ENCODE results near the gene RPL37.
"Not testable (repeated sequence)": the region's sequence is repeated elsewhere in the genome, so short reads cannot be mapped to it uniquely, and the experiment has no call there.

The RPL37 gene

DNA sequence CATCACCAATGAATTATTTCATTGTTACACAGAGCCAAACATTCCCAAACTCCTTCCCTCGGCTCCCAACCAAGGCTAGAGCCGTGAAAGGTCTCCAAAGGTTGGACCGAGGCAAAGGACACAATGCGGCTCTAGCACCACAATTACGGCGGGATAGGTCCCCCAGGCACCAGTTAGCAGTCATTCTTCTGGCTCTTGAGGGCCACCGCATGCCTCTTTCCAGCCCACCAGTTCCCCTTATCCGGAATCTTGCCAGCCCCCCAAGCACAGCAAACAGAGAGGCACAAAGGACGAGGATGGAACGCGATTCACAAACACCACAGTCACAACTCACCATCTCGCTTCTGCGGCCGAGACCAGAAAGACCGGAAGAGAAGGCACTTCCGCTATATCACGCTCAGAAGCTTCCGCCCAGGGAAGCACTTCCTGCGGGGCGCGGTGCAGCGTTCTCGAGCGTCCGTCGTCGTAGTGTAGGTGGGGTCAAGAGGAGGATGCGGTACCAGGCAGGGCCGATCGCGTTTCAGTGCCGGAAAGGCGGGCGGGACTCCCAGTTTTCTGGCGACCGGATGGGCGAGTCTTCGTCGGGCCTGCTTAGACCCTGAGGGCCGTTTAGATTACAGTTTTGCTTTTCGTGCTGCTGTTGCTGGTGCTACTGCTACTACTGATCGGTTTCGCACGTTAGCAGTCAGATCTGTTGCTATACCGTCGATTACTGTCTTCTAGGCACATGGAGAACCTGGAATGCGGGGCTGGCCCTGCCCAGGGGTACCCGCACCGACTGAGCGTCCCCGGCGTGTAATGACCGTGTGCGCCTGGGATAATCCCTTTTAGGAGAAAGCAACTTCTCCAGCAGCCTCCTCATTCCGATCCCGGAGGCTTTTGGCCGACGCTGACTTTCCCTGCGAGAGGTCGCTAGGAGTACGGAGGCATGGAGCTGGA, at the start of gene RPL37:
Gene RPL37, minus strand, starts transcription at position 374 of the 939 bp plus-strand sequence. Its CDS starts 37 bp downstream, at position 337.
- peak; percentile 96 for DNase-seq

DNA sequence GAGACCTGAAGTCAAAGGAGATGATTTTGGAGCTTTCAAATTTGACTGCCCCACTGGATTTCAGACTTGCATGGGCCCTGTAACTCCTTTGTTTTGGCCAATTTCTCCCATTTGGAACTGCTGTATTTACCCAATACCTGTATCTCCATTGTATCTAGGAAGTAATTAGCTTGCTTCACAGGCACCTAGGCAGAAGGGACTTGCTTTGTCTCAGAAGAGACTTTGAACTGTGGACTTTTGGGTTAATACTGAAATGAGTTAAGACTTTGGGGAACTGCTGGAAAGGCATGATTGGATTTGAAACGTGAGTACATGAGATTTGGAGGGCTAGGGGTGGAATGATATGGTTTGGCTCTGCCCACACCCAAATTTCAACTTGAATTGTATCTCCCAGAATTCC, 48.0 kb upstream of the RPL37 start:
- DNase-seq: not testable (repeated sequence)

DNA sequence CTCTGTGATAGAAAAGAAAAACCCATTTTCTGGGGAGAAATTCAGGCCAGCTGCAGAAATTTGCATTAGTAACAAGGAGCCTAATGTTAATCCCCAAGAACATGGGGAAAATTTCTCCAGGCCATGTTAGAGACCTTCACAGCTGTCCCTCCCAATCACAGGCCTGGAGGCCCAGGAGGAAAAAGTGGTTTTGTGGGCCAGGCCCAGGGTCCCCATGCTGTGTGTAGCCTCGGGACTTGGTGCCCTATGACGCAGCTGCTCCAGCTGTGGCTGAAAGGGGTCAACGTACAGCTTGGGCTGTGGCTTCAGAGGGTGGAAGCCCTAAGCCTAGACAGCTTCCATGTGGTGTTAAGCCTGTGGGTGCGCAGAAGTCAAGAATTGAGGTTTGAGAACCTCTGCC, 47.3 kb upstream of the RPL37 start:
- DNase-seq: no peak

- DNase-seq: no peak
Measured at GRCh38 chr5:40879163-40879942, 44.3 kb upstream of the RPL37 start.

DNA sequence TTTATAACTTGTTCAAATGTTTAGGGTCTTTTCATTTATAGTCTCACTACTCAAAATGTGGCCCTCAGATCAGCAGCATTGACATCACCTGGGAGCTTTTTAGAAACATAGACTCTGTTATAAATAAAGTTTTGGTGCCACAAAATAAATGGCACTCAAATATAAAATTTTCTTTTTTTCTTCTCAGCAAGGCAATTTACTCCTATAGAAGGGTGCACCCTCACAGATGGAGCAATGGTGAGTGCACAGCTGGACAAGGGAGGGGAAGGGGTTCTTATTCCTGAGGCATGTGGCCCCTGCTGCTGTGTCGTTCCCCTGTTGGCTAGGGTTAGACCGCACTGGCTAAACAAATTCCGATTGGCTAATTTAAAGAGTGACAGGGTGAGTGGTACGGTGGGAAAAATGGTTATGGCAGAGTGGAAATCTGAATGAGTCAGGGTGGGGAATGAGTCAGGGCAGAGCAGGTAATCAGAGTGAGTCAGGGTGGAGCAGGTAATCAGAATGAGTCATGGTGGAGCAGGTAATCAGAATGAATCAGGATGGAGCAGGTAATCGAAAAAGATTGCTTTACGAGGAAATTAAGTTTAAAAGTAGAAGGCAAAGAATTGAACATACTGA, 42.5 kb upstream of the RPL37 start:
- no peak for DNase-seq

GRCh38 chr5:40875958-40876357, 40.9 kb upstream of the RPL37 start:
- no peak for DNase-seq

- no peak for DNase-seq
Measured at GRCh38 chr5:40873286-40873880, 38.4 kb upstream of the RPL37 start.

GRCh38 chr5:40872253-40872652, 37.2 kb upstream of the RPL37 start:
- DNase-seq: not testable (repeated sequence)

- DNase-seq: no peak
Measured at GRCh38 chr5:40871177-40871576, 36.2 kb upstream of the RPL37 start.

- DNase-seq: no peak
Measured at GRCh38 chr5:40869384-40869783, 34.4 kb upstream of the RPL37 start.

- no peak for DNase-seq
Measured at GRCh38 chr5:40866844-40867243, 31.8 kb upstream of the RPL37 start.

DNA sequence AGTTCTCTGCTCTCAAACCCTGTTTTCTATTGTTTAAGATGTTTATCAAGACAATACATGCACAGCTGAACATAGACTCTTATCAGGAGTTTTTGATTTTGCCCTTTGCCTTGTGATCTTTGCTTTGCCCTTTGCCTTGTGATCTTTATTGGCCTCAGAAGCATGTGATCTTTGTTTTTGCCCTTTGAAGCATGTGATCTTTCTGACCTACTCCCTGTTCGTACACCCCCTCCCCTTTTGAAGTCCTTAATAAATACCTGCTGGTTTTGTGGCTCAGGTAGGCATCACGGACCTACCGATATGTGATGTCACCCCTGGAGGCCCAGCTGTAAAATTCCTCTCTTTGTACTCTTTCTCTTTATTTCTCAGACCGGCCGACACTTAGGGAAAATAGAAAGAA, 30.0 kb upstream of the RPL37 start:
- DNase-seq: not testable (repeated sequence)

DNA sequence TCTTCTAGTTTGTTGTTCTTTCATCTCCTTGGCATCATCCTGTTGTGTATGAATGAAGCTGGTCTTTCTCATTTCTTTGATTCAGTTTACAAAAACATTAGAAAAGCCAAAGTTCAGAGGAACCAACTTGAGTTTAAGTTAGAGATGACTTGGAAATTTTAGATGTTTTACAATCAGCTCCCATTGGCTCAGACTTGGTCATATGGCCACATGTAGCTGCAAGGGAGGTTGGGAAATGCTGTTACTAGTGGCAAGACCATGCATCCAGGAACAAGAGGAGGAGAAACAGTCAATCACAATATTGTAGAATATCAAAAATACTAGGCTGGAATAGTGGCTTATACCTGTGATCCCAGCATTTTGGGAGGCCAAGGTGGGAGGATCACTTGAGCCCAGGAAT, 25.7 kb upstream of the RPL37 start:
- DNase-seq: no peak

DNA sequence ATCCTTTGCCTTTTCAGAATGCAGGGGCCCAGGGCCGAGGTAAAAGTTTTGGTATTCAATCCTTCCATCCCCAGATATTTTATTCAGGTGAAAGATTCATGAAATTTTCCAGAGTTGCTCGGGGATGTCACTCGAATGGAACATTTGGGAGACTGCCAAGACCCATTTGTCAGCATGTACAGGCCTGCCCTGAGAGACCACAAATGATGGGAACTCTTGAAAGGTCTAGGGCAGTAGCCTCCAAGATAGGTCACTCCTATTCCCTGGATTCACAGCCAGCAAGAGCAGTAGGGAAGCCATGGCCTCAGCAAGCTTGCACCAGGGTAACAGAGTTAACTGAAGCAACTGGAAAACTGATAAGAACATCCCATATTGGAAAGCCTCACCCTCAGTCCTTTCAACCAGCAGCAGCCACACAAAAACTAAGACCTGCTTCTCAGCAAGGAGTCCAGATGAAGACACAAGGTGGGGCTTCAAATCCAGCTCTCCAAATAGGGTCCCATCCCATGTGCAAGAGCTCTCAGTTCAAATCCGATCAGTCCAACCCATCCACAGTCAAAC, 18.7 kb upstream of the RPL37 start:
- no peak for DNase-seq

DNA sequence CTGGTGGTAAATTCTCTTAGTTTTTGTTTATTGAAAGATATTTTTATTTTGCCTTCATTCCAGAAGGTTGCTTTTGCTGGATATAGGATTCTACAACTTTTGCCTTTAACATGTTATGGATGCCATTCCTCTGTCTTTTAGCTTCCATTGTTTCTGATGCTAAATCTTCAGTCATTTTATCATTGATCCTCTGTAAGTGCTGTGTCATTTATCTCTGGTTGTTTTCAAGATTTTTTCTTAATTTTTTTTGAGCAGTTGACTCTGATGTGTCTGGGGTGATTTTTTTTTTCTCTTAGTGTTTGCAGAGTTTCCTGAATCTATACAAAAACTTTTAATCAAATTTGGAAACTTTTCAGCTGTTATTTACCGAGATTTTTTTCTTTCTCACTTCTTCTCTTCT, 12.5 kb upstream of the RPL37 start:
- no peak for DNase-seq

DNA sequence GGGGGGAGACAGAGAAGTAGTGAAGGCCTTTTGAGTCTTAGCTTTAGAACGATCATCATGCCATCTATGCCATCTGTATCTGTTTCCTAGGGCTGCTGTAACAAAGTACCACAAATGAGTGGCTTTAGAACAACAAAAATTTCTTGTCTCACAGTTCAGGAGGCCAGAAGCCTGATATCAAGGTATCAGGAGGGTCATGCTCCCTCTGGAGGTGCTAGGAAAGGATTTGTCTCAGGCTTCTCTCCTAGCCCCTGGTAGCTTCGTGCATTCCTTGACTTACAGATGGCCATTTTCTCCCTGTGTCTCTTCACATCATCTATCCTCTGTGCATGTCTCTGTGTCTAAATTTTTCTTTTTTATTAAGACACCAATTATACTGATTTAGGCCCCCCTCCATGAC, 11.3 kb upstream of the RPL37 start:
- DNase-seq: no peak

DNA sequence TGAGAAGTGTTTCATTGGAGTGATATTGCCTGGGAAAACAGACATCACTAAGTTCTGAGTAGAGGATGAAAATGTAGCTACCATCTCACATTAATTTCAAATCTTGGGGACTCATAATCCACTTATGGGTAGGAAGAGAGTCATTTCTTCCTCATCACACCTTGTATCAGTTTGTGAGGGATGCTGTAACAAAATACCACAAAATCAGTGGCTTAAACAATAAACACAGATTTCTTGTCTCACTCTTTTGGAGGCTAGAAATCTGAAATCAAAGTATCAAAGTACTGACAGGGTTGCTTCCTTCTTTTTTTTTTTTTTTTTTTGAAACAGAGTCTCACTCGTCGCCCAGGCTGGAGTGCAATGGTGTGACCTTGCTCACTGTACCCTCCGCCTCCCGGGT, 9.5 kb upstream of the RPL37 start:
- DNase-seq: no peak

- no peak for DNase-seq
Measured at GRCh38 chr5:40842351-40842750, 7.3 kb upstream of the RPL37 start.

- DNase-seq: no peak
Measured at GRCh38 chr5:40841068-40841805, 6.2 kb upstream of the RPL37 start, which contains the start of gene CARD6. CARD6 (plus strand) TSS chr5:40841367; CDS start chr5:40841383, 16 bp downstream.

DNA sequence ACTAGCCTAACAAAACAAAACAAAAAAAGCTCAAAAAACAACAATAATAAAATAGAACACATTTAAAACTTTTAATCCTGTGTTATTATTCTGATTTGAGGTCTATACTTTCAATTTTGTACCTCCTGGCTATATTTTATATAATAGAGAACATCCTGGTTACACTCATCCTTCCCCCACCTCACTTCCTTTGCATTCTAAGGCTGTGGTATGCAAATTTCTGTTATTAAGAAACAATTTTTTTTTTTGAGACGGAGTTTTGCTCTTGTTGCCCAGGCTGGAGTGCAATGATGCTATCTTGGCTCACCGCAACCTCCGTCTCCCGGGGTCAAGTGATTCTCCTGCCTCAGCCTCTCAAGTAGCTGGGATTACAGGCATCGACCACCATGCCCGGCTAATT, 3.1 kb upstream of the RPL37 start:
- peak; percentile 65 for DNase-seq

DNA sequence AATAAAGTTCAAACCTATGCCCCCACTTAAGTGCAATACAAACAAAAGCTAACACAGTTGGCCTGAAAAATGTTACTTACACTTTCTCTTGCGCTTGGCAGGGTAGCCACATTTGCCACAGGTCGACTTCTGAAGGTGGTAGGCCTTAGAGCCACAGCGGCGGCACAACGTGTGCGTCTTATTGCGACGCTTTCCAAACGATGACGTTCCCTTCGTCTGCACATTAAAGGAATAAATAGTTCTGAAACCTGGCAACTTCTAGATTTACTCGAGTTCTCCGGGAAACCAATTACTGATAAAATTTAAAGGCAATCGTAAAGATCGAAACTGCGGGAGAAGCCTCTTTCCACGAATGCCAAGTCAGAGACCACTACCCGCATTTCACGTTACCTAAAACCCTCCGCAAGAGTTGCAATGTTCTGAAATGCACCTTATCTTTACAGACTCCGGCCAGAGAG, 602 bp downstream of the RPL37 start:
- peak; percentile 81 for DNase-seq

All from activated effector memory CD4-positive, alpha-beta T cell treated with anti-CD3 and anti-CD28 coated beads, Interleukin-2, amount 50 U/mL, for 16 hours (primary cell).